HG03064 (cell line): ENCODE data around the gene IZUMO4.
"Not testable (repeated sequence)": the region's sequence is repeated elsewhere in the genome, so short reads cannot be mapped to it uniquely, and the experiment has no call there.

ENCODE experiments used
- ATAC-seq: cut with Tn5 transposase; IDR thresholded peaks from one replicate; pipeline ENCODE4 v1.9.1; 2021; ENCODE audit warnings: low read depth; ENCODE audit not compliant: unreplicated experiment

IZUMO4 gene

GRCh38 chr19:2122251-2122650, 25.5 kb downstream of the IZUMO4 start:
- ATAC-seq = no peak

GRCh38 chr19:2122982-2123381, 26.3 kb downstream of the IZUMO4 start:
- no peak for ATAC-seq

GRCh38 chr19:2123682-2124387, 27.1 kb downstream of the IZUMO4 start:
- ATAC-seq = no peak

GRCh38 chr19:2126879-2127518, 30.3 kb downstream of the IZUMO4 start:
- ATAC-seq = no peak

- no peak for ATAC-seq
Observed at GRCh38 chr19:2127758-2128157, 31.0 kb downstream of the IZUMO4 start.

- not testable (repeated sequence) for ATAC-seq
Observed at GRCh38 chr19:2128252-2128651, 31.5 kb downstream of the IZUMO4 start.

- no peak for ATAC-seq
Observed at GRCh38 chr19:2129022-2129421, 32.3 kb downstream of the IZUMO4 start.

- no peak for ATAC-seq
Observed at GRCh38 chr19:2129486-2129885, 32.8 kb downstream of the IZUMO4 start.

GRCh38 chr19:2129892-2130770, 33.4 kb downstream of the IZUMO4 start:
- no peak for ATAC-seq

- not testable (repeated sequence) for ATAC-seq
Observed at GRCh38 chr19:2131012-2131975, 34.6 kb downstream of the IZUMO4 start.

GRCh38 chr19:2132191-2132590, 35.5 kb downstream of the IZUMO4 start:
- ATAC-seq = no peak

GRCh38 chr19:2132731-2133490, 36.2 kb downstream of the IZUMO4 start:
- ATAC-seq = no peak

- ATAC-seq = no peak
Observed at GRCh38 chr19:2135474-2136402, 39.0 kb downstream of the IZUMO4 start.

- no peak for ATAC-seq
Observed at GRCh38 chr19:2136796-2137195, 40.1 kb downstream of the IZUMO4 start.

GRCh38 chr19:2138061-2138728, 41.5 kb downstream of the IZUMO4 start:
- ATAC-seq = no peak

GRCh38 chr19:2139385-2140137, 42.8 kb downstream of the IZUMO4 start:
- ATAC-seq = no peak

GRCh38 chr19:2140138-2140569, 43.4 kb downstream of the IZUMO4 start:
- ATAC-seq = no peak
